Measurements from ENCODE around the gene XCR1. TPM values are rescaled to one million over a fixed set of nuclear protein-coding genes. Genes with fewer than 3 reads are reported as not detected.
"Not testable (repeated sequence)": the region's sequence is repeated elsewhere in the genome, so short reads cannot be mapped to it uniquely, and the experiment has no call there.

Gene XCR1
- polyA plus RNA-seq, 10 donors = 0.05 to 0.90 (median 0.19) TPM

GRCh38 chr3:46006238-46007032, 20.8 kb downstream of the XCR1 start:
- peak; percentile 64 to 80 (median 78) for DNase-seq

- DNase-seq = not testable (repeated sequence)
Observed at GRCh38 chr3:46003706-46004105, 23.6 kb downstream of the XCR1 start.

GRCh38 chr3:46001178-46001577, 26.1 kb downstream of the XCR1 start:
- no peak for DNase-seq

GRCh38 chr3:45997942-45998341, 29.3 kb downstream of the XCR1 start:
- no peak for DNase-seq

GRCh38 chr3:45997499-45997898, 29.8 kb downstream of the XCR1 start:
- not testable (repeated sequence) for DNase-seq

DNA sequence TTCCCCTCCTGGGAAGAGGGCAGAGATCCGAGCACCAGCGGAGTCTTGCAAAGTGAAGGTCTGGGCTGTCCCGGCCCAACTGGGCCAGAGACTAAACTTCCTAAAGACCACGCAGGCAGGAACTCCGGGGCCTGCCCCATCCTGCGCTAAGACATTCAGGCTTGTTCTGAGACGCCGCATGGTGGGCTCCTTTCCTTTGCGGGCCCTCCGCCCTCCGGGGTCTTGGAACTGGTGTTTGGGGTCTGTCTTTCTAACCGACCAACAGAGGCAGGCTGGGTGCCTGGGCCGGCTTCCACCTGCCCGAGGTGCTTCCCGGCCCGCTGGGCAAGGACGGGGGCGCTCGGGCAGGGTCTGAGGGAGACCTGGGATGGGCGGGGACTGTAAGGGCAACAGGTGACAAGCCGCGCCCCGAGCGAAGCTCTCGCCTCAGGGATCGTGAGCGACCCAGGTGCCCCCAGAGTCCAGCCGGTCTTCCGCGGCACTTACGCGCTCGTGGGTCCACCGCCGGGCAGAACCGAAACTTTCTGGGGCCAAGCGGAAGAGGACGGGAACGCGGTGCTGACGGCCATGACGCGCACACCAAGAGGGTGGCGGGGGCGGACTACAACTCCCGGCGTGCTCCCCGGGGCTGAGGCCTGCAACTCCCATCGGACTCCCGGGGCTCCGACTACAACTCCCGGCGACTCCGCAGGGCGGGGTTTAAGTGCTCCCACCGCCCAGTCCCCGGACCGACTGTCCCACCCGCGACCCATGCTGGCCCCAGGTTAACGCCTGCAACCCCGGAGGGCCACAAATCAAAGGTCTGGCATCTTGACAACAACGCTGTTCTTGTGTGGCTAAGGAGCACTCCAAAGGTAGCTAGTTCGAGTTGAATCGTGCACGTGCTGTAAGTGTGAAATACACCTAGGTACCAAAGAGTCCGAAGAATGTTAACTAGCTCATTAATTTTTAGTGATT, 31.8 kb downstream of the XCR1 start, which contains the start of gene FYCO1:
Gene FYCO1, minus strand, starts transcription at position 589 of the 957 bp plus-strand sequence. CDS start 10,914 bp downstream, outside the sequence.
- peak; percentile 81 to 96 (median 89) for DNase-seq

DNA sequence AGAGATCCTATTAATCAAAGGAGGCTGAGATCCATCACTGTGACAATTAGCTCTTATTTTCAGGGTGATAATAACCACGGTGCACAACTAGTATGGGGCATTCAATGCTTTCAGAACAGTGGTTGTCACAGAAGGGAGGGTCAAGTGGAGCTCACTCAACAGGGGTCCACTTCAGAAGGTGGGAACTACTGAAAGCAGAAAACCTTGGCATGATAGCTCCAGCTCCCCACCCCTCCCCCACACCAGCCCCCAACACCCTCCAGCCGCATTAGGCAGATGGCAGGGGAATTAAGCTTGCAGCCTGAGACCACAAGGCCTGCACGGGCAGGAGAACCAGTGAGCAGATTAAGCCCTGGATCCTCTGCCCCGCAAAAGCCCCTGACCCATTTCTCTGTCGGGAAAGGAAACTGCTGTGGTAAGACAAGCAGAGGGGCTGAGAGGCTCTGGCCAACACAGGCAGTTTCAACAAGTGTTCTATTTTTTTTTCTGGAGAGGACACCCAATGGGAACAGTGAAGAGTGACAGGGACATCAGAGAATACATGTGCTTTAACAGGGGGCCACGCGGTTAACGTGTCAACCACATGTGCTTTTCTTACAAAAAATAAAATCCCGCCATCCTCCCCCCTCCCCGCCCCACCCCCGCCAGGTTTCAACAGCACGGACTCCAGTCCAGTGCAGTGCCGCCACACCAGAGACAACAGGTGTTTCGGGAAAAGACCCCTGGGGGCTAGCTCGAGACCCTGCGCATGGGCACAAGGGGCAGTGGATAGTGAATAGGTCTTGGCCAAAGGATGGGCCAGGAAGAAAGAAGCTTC, 32.7 kb downstream of the XCR1 start:
- DNase-seq = no peak

- DNase-seq = no peak
Observed at GRCh38 chr3:45993421-45994027, 33.8 kb downstream of the XCR1 start.

- DNase-seq = peak in 1 of 3 donors; percentile 87
Observed at GRCh38 chr3:45992821-45993221, 34.5 kb downstream of the XCR1 start.

DNA sequence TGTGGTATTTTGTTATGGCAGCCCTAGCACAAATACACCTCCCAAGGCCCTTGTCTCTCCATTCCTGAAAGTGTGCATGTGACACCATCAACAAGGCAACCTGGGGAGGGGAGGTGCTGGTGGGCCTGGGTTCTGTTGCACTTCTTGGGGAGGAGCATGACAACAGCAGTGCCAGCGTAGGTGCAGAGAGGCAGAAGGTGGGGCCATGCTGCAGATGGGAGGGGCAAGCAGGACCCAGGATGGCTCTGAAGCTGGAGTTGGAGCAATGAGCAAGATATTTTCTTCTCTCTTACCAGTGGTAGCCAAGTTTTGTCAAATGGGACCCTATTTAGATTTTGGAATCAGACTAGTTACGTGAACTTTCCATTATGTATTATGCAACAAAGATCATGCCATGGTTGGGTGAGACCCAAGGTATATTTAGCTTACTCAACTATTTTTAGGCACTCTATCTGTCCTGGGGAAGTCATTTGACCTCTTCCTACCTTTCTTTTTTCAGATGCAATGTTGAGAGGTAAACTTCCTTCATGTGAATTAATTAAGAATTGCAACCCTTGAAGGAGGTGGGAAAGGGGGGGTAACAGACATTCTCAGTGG, 35.1 kb downstream of the XCR1 start:
- DNase-seq = no peak

- no peak for DNase-seq
Observed at GRCh38 chr3:45991341-45991740, 35.9 kb downstream of the XCR1 start.

DNA sequence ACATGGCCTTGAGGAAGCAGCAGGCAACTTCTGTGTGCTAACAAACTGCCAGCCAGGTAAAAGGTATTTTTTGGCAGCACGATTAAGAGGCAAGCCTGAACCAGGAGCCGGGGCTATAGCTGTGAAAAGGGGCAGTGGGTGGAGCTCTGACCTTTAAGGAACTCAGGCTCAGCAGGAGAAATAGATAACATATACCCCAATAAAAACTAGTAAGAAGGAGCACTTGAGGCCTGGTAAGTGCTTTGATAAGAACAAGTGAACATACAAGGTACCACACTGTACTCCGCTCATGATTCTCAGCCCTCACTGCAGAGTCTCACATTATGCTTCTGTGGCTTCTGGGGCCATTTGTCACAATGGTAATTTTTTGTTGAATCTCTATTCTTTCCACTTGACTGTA, 37.1 kb downstream of the XCR1 start:
- DNase-seq = no peak

DNA sequence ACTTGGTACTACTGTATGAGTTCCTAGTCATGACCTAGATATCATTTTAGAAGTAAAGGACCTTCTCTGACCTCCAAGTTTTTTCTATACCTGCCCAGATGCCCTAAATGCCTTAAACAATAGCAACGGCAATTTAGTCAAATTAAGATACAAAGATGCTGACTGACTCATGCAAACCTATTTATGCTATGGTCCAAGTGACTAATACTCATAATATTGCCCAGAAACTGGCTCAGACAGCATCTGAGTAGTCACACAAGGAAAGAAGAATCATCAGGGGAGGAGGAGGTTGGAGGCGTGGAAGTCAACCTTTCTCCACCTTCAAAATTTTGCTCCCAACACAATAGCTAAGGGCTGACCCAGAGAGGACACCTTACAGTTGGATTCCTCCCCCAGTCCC, 38.5 kb downstream of the XCR1 start:
- DNase-seq = no peak

DNA sequence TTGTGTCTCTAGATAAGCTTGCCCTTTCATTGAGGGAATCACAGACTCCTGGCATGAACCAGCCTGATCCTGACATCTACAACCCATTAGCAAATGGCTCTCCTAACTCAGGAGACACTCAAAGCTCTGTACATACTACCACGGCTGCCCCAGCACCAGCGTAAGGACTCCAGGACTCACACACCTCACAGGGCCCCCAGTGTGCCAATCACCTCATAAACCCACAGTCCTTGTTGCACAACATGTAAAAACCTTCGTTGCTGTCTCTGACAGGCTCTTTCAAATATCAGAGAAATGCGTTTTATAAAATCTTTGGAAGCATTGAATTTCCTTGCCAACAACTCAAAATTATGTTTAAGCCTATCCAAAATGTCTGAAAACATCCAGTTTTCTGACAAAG, 38.9 kb downstream of the XCR1 start:
- DNase-seq = no peak

DNA sequence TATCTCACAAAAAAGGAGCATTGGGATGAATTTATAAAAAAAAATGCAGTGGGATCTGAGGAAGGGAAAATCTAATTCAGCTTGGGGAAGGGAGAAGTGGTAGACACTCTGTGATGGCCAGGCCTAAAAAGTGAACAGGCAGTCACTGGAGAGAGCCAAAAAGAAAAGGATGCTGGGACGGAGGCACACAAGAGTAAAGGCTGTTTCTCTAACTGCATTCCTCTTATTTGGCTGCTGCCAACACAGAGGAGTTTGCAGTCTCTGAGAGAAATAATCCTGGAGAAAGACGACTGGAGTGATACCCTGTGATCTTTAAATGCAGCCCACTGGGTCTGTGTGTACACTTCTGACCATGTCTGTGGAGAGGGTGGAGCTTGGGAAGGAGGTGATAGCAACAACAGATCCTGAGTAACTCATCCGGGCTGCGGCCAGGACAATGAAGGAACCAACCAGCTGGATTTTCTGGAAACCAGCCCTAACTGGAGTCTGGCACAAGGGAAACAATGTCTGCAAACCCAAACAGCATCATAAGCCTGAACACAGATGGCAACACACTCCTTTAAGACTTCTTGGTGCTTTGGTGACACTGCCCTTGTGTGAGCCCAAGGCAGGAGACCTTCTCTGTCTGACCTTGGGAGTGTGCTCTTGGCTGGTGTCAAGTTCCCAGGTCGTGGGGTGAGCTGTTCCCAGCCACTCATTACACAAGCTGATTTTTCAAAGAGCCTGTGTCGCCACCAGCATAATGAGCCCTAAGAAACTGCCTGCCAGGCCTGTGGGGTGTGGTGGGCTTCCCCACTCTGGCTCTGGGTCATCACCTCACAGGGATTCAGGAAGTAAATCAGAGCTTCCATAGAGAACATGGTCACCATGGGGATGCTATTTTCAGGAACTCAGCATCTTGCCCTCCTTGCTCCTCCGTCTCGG, 39.7 kb downstream of the XCR1 start:
- DNase-seq = peak in 1 of 3 donors; percentile 79

DNA sequence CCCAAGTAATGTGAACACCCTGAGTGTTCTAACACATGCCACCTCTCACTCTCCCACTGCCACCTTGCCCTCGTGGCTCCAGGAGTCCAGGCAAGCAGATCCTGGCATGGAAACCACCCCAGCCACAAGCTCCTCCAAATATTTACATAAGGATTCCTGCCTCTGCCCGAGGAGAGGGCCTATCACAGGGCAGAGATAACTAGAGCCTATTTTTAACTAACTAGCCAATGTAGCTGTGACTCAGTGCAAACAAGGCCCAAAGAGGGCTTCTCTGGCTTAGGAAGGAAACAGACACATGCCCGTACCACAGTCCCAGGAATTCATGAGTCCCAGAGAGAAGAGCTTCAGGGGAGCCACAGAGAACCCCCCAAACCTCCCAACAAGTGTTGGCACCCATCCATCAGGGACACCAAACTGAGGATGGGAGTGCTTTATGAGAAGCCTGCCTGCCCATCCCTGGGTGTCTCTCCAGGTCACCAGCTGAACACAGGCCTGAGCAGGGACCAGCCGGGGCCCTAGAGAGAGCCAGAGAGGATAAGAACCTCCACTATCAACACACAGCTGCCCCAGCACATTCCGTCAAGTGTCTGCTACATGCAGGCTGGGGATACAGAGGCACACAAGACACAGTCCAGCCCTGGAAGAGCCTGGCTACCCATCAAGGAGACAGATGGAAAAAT, 40.8 kb downstream of the XCR1 start:
- DNase-seq = no peak

DNA sequence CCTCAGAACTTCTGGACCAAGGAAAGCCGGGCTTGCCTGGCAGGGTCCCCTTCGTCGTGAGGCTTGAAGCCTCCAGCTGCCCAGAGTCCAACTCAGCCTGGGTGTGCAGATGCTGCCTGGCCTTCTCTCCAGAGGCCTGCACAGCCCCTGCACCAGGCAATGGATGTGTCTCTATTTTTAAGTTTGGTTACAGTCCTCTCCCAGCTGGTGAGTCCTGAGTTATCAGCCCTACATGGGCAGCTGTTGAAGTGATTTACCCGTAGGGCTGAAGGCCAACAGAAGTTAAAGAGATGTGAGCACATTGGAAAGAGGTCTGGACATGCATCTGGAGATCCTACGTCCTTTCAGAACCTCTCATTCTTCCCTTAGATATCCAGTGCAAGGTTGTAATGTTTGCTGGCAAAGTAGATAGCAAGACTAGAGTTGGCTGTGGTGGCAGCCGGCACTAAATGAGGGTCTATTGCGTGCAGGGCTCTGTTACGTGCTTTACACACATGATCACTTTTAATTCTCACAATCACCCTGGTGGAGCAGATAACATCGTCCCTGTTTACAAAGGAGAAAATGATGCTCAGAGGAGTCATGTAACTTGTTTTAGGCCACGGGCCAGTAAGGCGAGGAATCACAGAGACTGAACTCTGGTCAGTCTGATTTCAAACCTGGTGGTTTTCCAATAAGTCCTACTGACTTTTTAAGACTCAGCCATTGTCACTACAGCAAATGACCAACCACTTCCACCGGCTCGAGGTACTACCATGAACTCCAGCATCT, 41.6 kb downstream of the XCR1 start:
- peak in 1 of 3 donors; percentile 68 for DNase-seq

Data from muscle of back (tissue), 11 donors.